Measurements from ENCODE around the gene FBXL5.
"Not testable (repeated sequence)": the region's sequence is repeated elsewhere in the genome, so short reads cannot be mapped to it uniquely, and the experiment has no call there.

DNA sequence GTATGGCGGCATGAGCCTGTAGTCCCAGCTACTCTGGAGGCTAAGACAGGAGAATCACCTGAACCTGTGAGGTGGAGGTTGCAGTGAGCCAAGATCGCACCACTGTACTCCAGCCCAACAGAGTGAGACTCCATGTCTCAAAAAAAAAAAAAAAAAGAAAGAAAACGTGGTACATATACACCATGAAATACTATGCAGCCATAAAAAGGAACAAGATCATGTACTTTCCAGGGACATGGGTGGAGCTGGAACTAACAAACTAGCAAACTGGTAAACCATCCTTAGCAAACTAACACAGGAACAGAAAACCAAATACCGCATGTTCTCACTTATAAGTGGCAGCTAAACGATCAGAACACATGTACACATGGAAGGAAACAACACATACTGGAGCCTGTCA is 37.8 kb downstream of the FBXL5 start:
- TF ChIP-seq, protein P1, sequence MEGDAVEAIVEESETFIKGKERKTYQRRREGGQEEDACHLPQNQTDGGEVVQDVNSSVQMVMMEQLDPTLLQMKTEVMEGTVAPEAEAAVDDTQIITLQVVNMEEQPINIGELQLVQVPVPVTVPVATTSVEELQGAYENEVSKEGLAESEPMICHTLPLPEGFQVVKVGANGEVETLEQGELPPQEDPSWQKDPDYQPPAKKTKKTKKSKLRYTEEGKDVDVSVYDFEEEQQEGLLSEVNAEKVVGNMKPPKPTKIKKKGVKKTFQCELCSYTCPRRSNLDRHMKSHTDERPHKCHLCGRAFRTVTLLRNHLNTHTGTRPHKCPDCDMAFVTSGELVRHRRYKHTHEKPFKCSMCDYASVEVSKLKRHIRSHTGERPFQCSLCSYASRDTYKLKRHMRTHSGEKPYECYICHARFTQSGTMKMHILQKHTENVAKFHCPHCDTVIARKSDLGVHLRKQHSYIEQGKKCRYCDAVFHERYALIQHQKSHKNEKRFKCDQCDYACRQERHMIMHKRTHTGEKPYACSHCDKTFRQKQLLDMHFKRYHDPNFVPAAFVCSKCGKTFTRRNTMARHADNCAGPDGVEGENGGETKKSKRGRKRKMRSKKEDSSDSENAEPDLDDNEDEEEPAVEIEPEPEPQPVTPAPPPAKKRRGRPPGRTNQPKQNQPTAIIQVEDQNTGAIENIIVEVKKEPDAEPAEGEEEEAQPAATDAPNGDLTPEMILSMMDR (IDR thresholded peaks at IDR 0.05; ENCODE audit: low read depth, low read length, missing input control): not testable (repeated sequence)
- TF ChIP-seq FOXA1 (IDR thresholded peaks at IDR 0.05); NR2F2 (IDR thresholded peaks at IDR 0.05); GABPA (IDR thresholded peaks at IDR 0.05 in 1 of 2, conservative IDR thresholded peaks at IDR 0.05 in 1 of 2): not testable (repeated sequence)

Measured in liver (tissue), 3 donors.